K562 (cell line): ENCODE results near the gene WTAP. TPM values are rescaled to one million over a fixed set of nuclear protein-coding genes. Genes with fewer than 3 reads are reported as not detected.
A peak's percentile ranks its signal among the peaks of the same experiment; 100 is the strongest.

Experiments
- CC2D1A ChIP-seq: fragments of 450-650 bp; IDR thresholded peaks from 2 replicates; pipeline ENCODE4 v1.6.1; 2017; ENCODE audit warnings: mild to moderate bottlenecking
- ELF4 ChIP-seq: fragments of 450-650 bp; formaldehyde crosslinking; IDR thresholded peaks from 2 replicates; pipeline ENCODE4 v1.4.0; 2022; ENCODE audit warnings: missing genetic modification characterization
- EP400 ChIP-seq: fragments of 450-650 bp; IDR thresholded peaks from 2 replicates; pipeline ENCODE4 v1.6.1; 2017; ENCODE audit warnings: antibody characterized with exemption, mild to moderate bottlenecking, moderate library complexity
- GATAD2A ChIP-seq: fragments of 450-650 bp; IDR thresholded peaks from 2 replicates; pipeline ENCODE4 v1.6.1; 2017
- KAT7 ChIP-seq: sonication (generic); formaldehyde crosslinking; IDR thresholded peaks from 2 replicates; pipeline ENCODE4 v1.8.0; 2022; ENCODE audit warnings: missing genetic modification reagents, mild to moderate bottlenecking, borderline replicate concordance
- PRPF4 ChIP-seq: fragments of 200-400 bp; formaldehyde crosslinking; IDR thresholded peaks from one replicate; pipeline ENCODE4 v1.6.1; 2017; ENCODE audit warnings: low read length, low read depth, mild to moderate bottlenecking; ENCODE audit not compliant: insufficient read depth, poor library complexity, severe bottlenecking
- RFX1 ChIP-seq: fragments of 450-650 bp; IDR thresholded peaks from 2 replicates; pipeline ENCODE4 v1.6.1; 2016; ENCODE audit warnings: mild to moderate bottlenecking, moderate library complexity
- SIN3A ChIP-seq, 2 experiments: fragments of 150-350 bp in 1 of 2; IDR thresholded peaks; 2 replicates each; pipeline ENCODE4 v1.6.1; 2011 to 2016; ENCODE audit warnings: borderline replicate concordance in 2 of 2, low read depth in 2 of 2, low read length in 2 of 2, mild to moderate bottlenecking in 2 of 2, moderate library complexity in 2 of 2; ENCODE audit not compliant: control insufficient read depth in 1 of 2
- ZNF518B ChIP-seq: fragments of 250-450 bp; sonication (Bioruptor Pico); IDR thresholded peaks from 2 replicates; pipeline ENCODE4 v1.5.0; 2021; ENCODE audit warnings: mild to moderate bottlenecking, moderate library complexity
- ZNF79 ChIP-seq: fragments of 250-450 bp; sonication (Bioruptor Pico); IDR thresholded peaks from 2 replicates; pipeline ENCODE4 v1.4.0; 2020; ENCODE audit warnings: low read depth, mild to moderate bottlenecking, moderate library complexity
- ZZZ3 ChIP-seq: fragments of 450-650 bp; IDR thresholded peaks from 2 replicates; pipeline ENCODE4 v1.6.1; 2016; ENCODE audit warnings: antibody characterized with exemption, mild to moderate bottlenecking, moderate library complexity
- polyA plus RNA-seq, 8 experiments: library from polyadenylated mRNA; depleted of rRNA in 4 of 8; stranded (reverse) in 5 of 8; unstranded in 3 of 8; fragments of >200 nt; fragmentation: Nextera tagmentation in 2 of 8; fragmentation: Illumina TruSeq in 1 of 8; extraction: Ambion mirVana in 2 of 8; extraction: Trizol in 1 of 8; gene quantifications; 2 replicates each; pipeline versions ENCODE4 v1.2.1 to v1.2.3, GENCODE V29; 2011 to 2014; ENCODE audit warnings: inconsistent platforms in 1 of 8, missing spikeins in 1 of 8
- total RNA-seq, 7 experiments: library from RNA; depleted of rRNA in 6 of 7; stranded (reverse); fragments of >200 nt in 6 of 7; fragmentation: Illumina TruSeq in 2 of 7; extraction: Trizol in 2 of 7; gene quantifications; 2 replicates each; pipeline versions ENCODE4 v1.2.1 to v1.2.3, GENCODE V29; 2011 to 2021; ENCODE audit warnings: low replicate concordance in 1 of 7
- TF ChIP-seq, protein P1 (sequence below): fragments of 450-650 bp; IDR thresholded peaks from 2 replicates; pipeline ENCODE4 v1.6.1; 2016; ENCODE audit warnings: mild to moderate bottlenecking, moderate library complexity

The WTAP gene
- total and polyA plus RNA-seq, 9 of the 15 experiments (the other 6 are each of a cell fraction or from before 2014, with no cell fraction given): 52.4 to 156 (median 110) TPM

DNA sequence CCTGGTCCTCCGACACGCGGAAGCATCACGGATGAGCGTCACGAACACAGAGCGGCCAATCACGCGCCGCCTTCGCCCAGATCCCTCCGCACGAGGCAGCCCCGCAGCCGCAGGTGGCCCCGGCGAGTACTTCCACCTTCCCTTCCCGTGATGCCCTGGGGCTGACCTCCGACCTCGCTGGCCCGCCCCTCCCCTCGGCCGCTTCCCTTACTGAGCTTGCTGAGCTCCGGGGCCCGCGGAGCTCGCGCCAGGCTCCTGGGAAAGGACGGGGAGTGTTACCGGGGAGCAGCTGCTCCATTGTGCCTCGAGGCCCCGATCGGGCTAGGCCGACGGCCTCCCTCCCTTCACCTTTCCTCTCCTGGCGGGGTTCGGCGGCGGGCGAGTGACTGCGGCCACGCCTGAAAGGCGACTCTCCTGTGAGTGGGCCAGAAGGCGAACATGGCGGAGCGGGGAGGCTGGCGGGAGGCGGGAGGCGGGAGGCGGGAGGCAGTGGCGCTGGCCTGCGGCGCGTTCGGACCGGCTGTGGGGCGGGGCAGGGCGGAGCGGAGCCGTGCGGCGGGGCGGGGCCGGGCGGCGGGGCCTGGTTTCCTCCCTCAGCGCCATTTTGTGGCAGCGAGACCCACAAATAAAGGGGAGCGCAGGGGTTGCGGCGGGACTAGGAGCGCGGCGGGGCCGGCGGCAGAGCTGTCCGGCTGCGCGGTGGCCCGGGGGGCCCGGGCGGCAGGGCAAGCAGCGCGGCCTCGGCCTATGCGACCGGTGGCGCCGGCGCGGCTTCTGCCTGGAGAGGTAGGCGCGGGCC is at the start of gene WTAP (continued):
- TF ChIP-seq, protein P1, sequence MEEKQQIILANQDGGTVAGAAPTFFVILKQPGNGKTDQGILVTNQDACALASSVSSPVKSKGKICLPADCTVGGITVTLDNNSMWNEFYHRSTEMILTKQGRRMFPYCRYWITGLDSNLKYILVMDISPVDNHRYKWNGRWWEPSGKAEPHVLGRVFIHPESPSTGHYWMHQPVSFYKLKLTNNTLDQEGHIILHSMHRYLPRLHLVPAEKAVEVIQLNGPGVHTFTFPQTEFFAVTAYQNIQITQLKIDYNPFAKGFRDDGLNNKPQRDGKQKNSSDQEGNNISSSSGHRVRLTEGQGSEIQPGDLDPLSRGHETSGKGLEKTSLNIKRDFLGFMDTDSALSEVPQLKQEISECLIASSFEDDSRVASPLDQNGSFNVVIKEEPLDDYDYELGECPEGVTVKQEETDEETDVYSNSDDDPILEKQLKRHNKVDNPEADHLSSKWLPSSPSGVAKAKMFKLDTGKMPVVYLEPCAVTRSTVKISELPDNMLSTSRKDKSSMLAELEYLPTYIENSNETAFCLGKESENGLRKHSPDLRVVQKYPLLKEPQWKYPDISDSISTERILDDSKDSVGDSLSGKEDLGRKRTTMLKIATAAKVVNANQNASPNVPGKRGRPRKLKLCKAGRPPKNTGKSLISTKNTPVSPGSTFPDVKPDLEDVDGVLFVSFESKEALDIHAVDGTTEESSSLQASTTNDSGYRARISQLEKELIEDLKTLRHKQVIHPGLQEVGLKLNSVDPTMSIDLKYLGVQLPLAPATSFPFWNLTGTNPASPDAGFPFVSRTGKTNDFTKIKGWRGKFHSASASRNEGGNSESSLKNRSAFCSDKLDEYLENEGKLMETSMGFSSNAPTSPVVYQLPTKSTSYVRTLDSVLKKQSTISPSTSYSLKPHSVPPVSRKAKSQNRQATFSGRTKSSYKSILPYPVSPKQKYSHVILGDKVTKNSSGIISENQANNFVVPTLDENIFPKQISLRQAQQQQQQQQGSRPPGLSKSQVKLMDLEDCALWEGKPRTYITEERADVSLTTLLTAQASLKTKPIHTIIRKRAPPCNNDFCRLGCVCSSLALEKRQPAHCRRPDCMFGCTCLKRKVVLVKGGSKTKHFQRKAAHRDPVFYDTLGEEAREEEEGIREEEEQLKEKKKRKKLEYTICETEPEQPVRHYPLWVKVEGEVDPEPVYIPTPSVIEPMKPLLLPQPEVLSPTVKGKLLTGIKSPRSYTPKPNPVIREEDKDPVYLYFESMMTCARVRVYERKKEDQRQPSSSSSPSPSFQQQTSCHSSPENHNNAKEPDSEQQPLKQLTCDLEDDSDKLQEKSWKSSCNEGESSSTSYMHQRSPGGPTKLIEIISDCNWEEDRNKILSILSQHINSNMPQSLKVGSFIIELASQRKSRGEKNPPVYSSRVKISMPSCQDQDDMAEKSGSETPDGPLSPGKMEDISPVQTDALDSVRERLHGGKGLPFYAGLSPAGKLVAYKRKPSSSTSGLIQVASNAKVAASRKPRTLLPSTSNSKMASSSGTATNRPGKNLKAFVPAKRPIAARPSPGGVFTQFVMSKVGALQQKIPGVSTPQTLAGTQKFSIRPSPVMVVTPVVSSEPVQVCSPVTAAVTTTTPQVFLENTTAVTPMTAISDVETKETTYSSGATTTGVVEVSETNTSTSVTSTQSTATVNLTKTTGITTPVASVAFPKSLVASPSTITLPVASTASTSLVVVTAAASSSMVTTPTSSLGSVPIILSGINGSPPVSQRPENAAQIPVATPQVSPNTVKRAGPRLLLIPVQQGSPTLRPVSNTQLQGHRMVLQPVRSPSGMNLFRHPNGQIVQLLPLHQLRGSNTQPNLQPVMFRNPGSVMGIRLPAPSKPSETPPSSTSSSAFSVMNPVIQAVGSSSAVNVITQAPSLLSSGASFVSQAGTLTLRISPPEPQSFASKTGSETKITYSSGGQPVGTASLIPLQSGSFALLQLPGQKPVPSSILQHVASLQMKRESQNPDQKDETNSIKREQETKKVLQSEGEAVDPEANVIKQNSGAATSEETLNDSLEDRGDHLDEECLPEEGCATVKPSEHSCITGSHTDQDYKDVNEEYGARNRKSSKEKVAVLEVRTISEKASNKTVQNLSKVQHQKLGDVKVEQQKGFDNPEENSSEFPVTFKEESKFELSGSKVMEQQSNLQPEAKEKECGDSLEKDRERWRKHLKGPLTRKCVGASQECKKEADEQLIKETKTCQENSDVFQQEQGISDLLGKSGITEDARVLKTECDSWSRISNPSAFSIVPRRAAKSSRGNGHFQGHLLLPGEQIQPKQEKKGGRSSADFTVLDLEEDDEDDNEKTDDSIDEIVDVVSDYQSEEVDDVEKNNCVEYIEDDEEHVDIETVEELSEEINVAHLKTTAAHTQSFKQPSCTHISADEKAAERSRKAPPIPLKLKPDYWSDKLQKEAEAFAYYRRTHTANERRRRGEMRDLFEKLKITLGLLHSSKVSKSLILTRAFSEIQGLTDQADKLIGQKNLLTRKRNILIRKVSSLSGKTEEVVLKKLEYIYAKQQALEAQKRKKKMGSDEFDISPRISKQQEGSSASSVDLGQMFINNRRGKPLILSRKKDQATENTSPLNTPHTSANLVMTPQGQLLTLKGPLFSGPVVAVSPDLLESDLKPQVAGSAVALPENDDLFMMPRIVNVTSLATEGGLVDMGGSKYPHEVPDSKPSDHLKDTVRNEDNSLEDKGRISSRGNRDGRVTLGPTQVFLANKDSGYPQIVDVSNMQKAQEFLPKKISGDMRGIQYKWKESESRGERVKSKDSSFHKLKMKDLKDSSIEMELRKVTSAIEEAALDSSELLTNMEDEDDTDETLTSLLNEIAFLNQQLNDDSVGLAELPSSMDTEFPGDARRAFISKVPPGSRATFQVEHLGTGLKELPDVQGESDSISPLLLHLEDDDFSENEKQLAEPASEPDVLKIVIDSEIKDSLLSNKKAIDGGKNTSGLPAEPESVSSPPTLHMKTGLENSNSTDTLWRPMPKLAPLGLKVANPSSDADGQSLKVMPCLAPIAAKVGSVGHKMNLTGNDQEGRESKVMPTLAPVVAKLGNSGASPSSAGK: peak; percentile 100
- TF ChIP-seq EP400 (peak; percentile 99), PRPF4 (peak; percentile 68), ELF4 (CRISPR knock-in tag) (peak; percentile 84; the same call in 1 of the 2 replicates), ZNF79 (CRISPR knock-in tag) (peak; percentile 60; the same call in 1 of the 2 replicates), CC2D1A (peak; percentile 77; the same call in 1 of the 2 replicates), SIN3A (IDR thresholded peaks at IDR 0.05; ENCODE audit: borderline replicate concordance in 2 of 2, control insufficient read depth in 1 of 2, low read depth in 2 of 2, low read length in 2 of 2) (peak in 1 of 2 experiments; percentile 55; a peak in 1 of 4 replicates), GATAD2A (peak; percentile 94), RFX1 (no peak), KAT7 (CRISPR knock-in tag) (peak; percentile 98), ZZZ3 (no peak; the same call in 1 of the 2 replicates), ZNF518B (CRISPR knock-in tag) (no peak)
